Parathyroid adenoma (tissue), 2 donors: ENCODE measurements around the gene EGFL6.
"Not testable (repeated sequence)": the region's sequence is repeated elsewhere in the genome, so short reads cannot be mapped to it uniquely, and the experiment has no call there.

Experiments used
- H2AFZ ChIP-seq: fragments of 300-600 bp; sonication (generic); one replicate; pipeline ENCODE4 v1.7.0; 2017; ENCODE audit warnings: antibody characterized with exemption, mild to moderate bottlenecking
- H3K27ac ChIP-seq: fragments of 300-600 bp; sonication (generic); one replicate; pipeline ENCODE4 v1.7.0; 2017
- H3K27me3 ChIP-seq: fragments of 300-600 bp; sonication (generic); one replicate; pipeline ENCODE4 v1.7.0; 2017; ENCODE audit warnings: low read length; ENCODE audit not compliant: control insufficient read depth, insufficient read depth
- H3K36me3 ChIP-seq: fragments of 300-600 bp; sonication (generic); one replicate; pipeline ENCODE4 v1.7.0; 2017; ENCODE audit warnings: low read length; ENCODE audit not compliant: control insufficient read depth, insufficient read depth
- H3K4me1 ChIP-seq: fragments of 300-600 bp; sonication (generic); one replicate; pipeline ENCODE4 v1.7.0; 2017; ENCODE audit warnings: control low read depth
- H3K4me2 ChIP-seq: fragments of 300-600 bp; sonication (generic); one replicate; pipeline ENCODE4 v1.7.0; 2017; ENCODE audit warnings: low read length
- H3K4me3 ChIP-seq: fragments of 300-600 bp; sonication (generic); one replicate; pipeline ENCODE4 v1.7.0; 2017; ENCODE audit warnings: low read depth, low read length
- H3K79me2 ChIP-seq: fragments of 300-600 bp; sonication (generic); one replicate; pipeline ENCODE4 v1.7.0; 2017; ENCODE audit warnings: control low read depth
- H3K9ac ChIP-seq: fragments of 300-600 bp; sonication (generic); one replicate; pipeline ENCODE4 v1.7.0; 2017; ENCODE audit warnings: mild to moderate bottlenecking
- H3K9me3 ChIP-seq: fragments of 300-600 bp; sonication (generic); one replicate; pipeline ENCODE4 v1.7.0; 2017; ENCODE audit warnings: low read length; ENCODE audit not compliant: control insufficient read depth
- TF ChIP-seq, protein P1 (sequence below): fragments of 300-600 bp; sonication (generic); IDR thresholded peaks from one replicate; pipeline ENCODE4 v1.7.0; 2017; ENCODE audit warnings: antibody characterized with exemption, mild to moderate bottlenecking
- donor health status: primary hyperparathyroidism.

EGFL6 gene

DNA sequence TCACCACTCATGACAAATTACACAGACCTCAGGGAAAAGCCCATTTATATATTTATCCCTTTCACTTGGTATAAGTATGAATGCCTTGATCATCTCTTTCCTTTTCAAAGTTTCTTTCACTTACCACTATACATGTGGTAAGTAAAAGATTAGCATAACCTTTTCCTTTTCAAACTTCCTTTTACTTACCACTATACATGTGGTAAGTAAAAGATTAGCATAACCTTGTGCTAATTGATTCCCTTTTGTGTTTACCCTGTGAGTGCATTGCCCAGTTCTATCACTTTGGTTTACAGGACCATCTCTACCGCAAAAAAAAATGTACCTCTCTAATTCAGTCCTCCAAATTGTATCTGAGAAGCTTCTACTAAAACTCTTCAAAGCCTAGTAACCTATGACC lies 50.8 kb downstream of the EGFL6 start:
- Histone ChIP-seq H2AFZ (no peak overlapping the region), H3K4me2 (no peak overlapping the region), H3K79me2 (no peaks in the 10 kb centered on the region), H3K27me3 (no peaks in the 10 kb centered on the region), H3K9me3 (no peaks in the 10 kb centered on the region), H3K4me3 (no peak overlapping the region), H3K9ac (no peak overlapping the region), H3K4me1 (no peaks in the 10 kb centered on the region), H3K36me3 (no peaks in the 10 kb centered on the region), H3K27ac (no peak overlapping the region)
- TF ChIP-seq, protein P1, sequence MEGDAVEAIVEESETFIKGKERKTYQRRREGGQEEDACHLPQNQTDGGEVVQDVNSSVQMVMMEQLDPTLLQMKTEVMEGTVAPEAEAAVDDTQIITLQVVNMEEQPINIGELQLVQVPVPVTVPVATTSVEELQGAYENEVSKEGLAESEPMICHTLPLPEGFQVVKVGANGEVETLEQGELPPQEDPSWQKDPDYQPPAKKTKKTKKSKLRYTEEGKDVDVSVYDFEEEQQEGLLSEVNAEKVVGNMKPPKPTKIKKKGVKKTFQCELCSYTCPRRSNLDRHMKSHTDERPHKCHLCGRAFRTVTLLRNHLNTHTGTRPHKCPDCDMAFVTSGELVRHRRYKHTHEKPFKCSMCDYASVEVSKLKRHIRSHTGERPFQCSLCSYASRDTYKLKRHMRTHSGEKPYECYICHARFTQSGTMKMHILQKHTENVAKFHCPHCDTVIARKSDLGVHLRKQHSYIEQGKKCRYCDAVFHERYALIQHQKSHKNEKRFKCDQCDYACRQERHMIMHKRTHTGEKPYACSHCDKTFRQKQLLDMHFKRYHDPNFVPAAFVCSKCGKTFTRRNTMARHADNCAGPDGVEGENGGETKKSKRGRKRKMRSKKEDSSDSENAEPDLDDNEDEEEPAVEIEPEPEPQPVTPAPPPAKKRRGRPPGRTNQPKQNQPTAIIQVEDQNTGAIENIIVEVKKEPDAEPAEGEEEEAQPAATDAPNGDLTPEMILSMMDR: no peak

DNA sequence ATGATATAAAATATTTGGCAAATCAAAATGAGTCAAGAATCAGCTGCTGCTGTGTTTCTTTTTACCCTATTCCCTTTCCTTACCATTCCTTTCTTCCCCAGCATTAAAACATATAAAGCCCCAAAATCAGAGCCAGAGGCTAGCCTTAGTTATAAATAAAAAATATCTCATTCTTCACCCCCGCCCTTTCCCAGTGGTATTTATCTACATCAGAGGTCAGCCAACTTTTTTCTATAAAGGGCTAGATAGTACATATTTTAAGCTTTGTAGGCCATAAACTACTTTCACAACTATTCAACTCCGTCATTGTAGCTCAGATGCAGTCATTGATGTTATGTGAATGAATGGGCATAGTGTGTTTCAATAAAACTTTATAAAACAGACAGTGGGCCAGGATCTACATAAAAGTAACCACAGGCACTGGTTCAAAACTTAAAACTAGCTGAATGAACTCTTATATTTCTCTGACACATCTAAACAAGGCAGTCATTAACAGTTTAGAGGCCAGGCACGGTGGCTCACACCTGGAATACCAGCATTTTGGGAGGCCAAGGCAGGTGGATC lies 53.1 kb downstream of the EGFL6 start:
- Histone ChIP-seq H3K79me2 (no peaks in the 10 kb centered on the region), H3K4me3 (no peak overlapping the region), H3K9me3 (no peaks in the 10 kb centered on the region), H3K9ac (no peak overlapping the region), H3K27me3 (no peaks in the 10 kb centered on the region), H3K4me2 (no peak overlapping the region), H3K4me1 (no peaks in the 10 kb centered on the region), H3K27ac (no peak overlapping the region), H2AFZ (no peak overlapping the region), H3K36me3 (no peaks in the 10 kb centered on the region)
- TF ChIP-seq, protein P1: no peak

DNA sequence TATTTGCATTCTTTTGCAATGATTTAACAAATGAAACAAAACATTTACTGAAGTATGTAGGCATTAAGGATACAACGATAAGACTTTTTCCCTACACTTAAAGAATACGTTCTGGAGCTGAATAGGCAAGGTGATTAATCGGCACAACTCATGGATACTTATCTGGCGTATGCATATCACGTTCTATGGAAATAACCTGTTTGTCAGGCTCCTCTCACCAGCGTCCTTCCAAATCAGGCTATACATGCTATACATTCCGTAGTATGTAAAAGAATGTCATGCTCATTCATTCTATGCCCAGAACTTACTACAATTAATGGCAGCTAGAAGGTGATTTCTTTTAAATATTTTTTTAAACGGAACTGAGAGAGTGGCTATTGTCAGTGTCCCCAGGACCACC lies 57.9 kb downstream of the EGFL6 start:
- Histone ChIP-seq H3K9ac (no peak overlapping the region), H3K4me2 (no peak overlapping the region), H3K4me3 (no peak overlapping the region), H3K9me3 (no peaks in the 10 kb centered on the region), H3K27me3 (no peaks in the 10 kb centered on the region), H3K79me2 (no peaks in the 10 kb centered on the region), H3K36me3 (no peaks in the 10 kb centered on the region), H2AFZ (no peak overlapping the region), H3K4me1 (no peaks in the 10 kb centered on the region), H3K27ac (no peak overlapping the region)
- TF ChIP-seq, protein P1: no peak

DNA sequence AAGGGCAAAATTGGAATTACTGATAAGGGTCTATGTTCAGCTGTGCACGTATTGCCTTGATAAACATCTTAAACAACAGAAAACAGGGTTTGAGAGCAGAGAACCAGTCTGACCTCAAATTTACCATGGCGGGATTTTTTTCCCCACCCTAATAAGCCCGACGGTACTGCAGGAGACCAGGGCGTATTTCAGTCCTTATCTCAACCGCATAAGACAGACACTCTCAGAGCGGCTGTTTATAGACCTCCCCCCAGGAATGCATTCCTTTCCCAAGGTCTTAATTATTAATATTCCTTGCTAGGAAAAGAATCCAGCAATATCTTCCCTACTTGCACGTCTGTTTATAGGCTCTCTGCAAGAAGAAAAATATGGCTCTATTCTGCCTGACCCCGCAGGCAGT lies 67.8 kb downstream of the EGFL6 start:
- not testable (repeated sequence) for H3K36me3 ChIP-seq, H3K27ac ChIP-seq, H3K79me2 ChIP-seq, H3K27me3 ChIP-seq, H3K9ac ChIP-seq, H2AFZ ChIP-seq, H3K4me1 ChIP-seq, H3K4me2 ChIP-seq, H3K9me3 ChIP-seq, H3K4me3 ChIP-seq

DNA sequence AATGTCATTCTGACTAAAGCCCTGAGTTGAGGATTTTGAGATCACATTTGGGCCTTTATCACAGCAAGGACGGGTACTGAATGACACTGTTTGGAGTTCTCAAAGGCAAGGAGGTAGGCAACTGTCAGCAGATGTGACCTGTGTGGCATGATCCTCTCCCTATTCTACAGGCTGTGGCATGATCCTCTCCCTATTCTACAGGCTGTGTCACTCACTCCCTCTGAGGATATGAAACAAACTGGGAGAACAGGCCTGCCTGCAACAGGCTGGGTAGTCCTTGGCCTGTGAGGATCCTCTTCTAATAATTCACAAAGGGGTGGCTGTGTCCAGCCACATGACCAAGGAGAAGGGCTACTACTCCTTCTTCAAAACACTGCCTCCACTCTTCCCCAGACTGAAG lies 68.6 kb downstream of the EGFL6 start:
- Histone ChIP-seq H3K4me2 (no peak overlapping the region), H3K36me3 (no peaks in the 10 kb centered on the region), H3K27me3 (no peaks in the 10 kb centered on the region), H3K79me2 (no peaks in the 10 kb centered on the region), H3K9ac (no peak overlapping the region), H3K4me1 (no peaks in the 10 kb centered on the region), H2AFZ (no peak overlapping the region), H3K27ac (no peak overlapping the region), H3K9me3 (no peaks in the 10 kb centered on the region), H3K4me3 (no peak overlapping the region)
- TF ChIP-seq, protein P1: no peak
